Left hindlimb (tissue), 1 donor: Measurements from ENCODE around the gene DAB2.
A peak's percentile ranks its signal among the peaks of the same experiment; 100 is the strongest.

Source experiments
- DNase-seq: peaks from one replicate; pipeline ENCODE4 v3.0.0-alpha.2; 2018

The DAB2 gene

DNA sequence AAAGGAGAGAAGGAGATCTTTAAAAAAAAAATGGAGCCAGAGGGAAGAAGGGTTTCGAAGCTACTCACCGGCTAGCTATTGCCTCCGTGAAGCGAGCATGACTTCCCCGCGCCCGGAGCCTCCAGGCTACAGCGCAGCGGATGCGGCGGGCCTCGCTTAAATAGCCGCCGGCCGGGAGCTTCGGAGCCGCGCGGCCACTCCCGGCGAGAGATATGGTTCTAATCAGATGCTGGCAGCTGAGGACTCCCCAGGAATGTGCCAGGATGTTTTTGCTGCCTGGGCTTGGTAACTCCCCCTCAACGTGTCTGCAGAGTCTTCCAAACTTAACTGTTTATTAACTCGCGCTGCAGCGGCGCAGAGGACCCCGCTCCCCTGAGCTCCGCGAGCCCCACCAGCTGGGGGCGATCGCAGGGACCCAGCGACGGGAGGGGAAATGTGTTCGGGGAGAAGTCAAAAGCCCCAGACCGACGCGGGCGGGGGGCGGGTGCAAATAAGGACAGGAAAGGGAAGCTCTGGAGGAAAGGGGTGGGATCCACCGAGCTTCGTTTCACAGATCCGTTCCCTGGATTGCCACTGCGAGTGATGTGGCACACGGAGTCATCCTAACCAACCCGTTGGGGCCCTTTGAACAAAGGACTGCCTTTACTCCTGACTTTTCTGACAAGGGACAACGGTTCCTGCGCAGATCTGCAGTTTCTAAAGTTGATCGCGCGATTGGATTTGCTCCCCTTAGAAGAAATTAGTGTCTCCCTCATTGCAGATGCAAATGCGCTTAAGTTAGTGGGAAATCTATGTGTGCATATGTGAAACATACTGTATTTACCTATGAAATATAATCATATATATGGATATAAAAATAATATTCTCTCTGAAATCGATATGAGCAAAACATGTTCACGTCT, at the start of gene DAB2:
Gene DAB2 (minus strand): TSS at position 245 of the 902 bp plus-strand sequence. CDS start 30,660 bp downstream, outside the sequence.
- DNase-seq, result peak; percentile 95

DNA sequence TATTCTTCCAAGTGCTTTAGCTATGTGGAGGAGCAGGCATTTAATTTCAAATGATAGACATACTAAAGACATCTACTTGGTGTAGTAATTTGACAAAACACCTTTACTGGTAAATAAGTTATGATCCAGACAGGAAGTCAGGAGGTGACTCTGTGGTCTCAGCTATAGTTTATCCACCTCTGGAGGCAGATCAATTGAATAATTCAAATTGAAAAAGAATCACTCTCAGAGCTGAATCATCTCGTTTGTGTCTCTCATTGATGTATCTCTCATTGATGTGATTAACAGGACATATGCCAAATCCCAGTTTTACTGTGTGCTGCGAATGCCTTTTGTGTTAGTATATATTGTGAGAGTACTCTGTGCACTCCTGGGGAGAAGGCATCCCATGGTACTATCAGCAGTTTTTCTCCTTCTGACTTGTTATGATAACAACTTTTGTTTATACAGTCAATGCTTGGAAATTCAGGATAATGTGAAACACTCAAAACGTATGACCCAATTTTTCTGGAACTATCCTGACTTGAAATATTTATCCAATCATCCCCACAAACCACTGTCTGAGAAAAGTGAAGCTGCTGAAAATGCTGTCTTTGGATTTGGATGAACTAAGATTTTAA, 48.5 kb upstream of the DAB2 start:
- no peak for DNase-seq

DNA sequence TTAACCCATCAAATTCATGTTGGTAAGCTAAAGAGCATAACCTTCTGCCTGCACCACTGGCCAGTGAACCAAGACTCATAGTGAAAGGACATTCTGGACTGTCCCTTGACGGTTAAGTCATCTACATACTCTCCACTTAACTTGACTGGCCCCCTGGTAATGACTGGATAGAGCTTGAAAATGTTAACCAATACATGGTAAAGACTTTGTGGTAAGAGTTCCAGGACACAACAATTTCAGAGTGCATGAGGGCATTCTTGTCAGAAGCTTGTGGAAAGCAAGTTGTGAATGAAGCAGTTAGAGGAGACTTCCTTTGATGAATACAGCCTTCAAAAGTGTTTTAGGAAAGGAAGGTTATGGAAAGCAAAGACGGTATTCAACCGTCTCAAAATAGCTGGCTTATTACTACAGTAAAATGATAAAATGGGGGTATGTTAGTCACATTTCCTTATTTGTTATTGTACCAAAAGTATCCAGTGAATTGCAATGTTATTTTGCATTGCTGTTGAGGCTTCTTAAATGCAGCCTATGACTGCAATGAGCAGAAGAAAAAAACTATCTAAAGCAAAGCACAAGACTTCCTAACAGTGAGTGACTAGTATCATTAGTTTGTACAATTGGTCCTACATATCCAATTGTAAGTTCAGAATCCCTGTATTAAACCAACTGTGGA, 47.2 kb upstream of the DAB2 start:
- no peak for DNase-seq

DNA sequence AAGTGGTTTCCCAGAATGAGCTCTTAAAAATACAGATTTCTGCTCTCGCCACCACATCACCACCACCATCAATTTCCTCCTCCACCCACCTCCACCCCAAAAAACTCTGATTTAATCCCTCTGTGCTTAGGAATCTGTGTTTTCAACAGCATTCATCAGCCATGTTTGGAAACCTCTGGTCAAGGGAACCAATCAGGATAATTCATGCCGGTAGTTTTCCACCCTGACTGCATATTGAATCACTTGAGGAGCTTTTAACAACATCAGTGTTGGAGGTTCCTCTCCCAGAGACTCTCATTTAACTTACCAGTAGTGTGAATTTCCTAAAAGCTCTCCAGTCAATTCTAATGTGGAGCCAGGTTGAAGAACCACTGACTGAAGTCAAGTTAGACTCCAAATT, 46.0 kb upstream of the DAB2 start:
- DNase-seq, result no peak

DNA sequence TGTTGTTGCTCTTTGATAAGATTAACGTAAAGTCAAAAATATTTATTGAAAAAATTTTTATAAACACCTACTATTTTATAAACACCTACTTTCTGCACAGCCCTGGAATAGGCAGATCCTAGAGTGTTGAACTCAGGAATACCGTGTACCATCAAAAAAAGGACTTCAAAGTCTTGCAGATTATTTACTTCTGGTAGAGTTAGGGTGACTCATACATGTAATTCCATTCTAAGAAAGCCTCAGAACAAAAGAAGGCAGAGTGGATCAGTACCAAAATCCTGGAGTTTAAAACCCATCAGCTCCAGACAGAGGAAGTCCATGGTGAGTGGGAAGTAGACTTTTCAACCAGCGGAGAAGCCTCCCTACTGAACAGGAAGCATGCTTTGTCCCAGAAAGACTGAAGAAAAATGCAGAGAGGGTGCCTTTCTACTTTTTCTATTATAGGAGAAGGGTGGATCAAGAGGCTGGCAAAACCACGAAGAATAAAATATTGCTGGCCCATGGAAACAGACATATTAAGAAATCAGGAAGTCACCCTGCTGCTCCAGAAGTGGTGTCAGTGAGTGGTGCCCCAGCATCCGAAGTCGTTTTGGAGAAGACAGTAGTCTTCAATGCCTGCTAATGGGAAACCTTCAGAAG, 45.1 kb upstream of the DAB2 start:
- no peak for DNase-seq

DNA sequence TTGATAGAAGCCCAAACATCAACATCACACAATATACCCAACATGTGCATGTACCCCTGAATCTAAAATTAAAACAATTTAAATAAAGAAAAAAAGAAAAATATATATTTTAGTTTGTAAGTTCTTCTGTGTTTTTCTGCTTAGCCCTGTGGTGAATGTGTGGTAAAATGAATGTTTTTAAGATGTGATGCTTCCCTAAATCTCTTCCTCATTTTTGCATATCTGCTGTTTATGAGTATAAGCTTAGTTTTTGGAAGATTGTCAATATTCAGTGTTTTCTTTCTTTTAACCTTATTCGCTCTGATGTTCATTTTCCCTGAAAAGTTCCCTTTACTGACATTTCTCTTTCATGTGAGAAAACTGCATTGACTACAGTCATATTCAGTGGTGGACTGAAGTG, 44.4 kb upstream of the DAB2 start:
- DNase-seq, result no peak

DNA sequence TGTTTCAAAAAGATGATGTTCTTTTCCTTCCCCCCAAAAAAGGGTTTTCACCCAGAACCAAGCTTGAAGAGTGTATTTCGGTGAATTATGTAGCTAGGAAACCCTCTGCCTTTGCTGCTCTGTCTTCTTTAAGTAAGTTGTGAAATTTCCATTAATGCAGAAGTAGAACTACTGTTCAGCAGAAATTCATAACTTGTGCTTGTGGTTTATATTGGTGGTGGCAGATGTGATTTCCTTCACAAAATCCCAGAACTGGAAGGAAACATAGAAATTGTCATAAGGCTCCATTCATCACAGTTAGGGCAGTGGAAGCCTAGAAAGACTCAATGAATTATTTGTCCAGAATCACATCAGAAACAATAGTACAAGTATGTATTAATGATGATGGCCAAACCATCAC, 42.1 kb upstream of the DAB2 start:
- DNase-seq, result no peak

DNA sequence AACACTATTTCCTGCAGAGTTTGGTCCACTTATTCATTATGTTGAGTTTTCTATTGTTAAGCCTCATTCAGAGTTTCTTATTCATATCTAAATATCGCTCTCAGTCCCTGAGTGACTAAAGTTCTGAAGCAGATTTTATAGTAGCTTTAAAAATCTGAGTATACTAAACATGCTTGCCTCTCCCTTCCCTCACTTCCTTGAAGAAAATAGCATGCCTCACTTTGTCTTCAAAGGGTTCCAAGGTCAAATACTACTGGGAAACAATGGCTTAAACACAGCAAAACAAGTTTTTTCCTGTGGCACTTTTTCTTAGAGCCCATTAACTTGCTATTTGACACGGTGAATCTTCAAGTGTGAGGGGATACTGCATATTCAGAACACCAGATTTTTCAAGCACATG, 41.1 kb upstream of the DAB2 start:
- no peak for DNase-seq

DNA sequence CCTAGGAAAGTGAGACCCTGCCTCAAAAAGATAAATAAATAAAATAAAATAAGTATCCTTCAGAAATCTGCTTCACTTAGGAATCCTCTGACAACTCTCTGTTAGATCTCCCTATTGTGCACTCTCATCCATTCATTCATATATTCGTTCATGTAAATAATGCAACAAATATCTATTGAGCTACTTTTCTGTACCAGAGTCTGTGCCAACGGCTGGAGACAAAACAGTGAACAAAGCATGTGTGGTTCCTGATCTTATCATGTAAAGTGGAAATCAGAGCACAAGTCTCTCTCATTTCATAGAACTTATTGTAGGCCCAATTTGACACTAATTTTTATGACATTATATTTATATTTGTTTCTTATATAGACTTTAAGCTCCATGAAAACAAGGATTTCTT, 40.3 kb upstream of the DAB2 start:
- no peak for DNase-seq

DNA sequence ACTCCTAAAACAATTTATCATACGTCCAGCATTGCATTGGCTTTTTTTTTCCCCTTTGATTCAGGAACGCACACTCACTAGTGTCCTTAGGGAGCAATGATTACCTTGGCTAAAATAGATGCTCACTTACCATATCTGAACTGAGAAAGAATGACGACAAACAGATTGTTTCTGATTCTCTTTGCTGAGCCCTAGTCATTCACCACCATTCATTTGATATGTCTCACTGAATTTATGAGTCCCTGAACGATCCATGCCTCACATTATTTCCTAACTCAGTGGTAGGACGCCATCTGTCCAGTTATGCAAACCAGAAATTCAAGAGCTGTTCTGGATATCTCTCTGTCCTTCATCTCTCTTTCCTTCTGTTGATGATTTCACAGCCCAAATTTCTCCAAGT, 39.3 kb upstream of the DAB2 start:
- DNase-seq, result no peak

DNA sequence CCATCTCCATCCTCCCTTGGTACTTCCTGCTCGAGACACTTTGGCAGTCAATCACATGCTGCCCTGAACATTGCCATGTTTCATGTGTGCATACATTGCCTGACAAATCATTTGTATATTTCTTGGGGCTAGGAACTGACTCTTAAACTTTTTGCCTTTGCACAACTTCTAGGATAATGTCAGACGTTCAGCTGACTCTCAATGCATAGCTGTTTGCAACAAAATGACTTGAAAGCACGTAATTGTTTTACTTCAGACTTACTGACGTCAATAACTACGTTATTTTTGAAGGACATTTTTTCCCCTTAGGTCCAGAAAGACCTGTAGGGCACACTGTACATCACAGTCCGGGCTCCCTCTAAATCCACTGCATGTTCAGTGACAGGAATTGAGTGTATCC, 37.4 kb upstream of the DAB2 start:
- DNase-seq, result no peak

DNA sequence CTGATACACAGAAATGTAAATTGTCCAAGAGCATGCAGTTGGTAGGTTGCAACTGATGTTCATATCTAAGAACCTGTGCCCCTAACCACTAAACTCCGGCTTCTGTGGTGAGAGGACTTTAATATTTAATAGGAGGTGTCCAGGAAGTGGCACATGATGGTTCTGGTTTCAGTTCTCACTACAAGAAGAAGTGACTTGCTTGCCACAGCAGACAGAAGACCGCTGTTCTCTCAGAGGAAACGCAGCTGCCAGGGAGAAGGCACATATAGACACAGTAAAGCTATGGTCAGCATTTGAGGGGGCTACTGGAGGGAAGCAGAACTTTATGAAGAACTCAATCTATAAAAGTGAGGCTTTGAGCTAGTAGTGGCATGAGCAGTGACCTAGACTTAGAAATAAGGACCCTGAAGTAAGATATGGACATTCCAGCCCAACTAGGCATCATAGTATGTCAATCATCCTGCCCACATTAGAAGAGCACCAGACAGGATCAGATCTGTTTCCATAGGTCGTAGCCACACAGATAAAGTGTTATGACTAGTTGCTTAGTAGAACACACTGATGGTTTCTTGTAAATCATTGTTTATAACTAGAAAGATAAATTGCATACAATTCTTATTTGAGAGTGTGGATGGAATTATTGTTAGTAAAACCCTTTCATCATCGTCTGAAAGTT, 36.4 kb upstream of the DAB2 start:
- no peak for DNase-seq

DNA sequence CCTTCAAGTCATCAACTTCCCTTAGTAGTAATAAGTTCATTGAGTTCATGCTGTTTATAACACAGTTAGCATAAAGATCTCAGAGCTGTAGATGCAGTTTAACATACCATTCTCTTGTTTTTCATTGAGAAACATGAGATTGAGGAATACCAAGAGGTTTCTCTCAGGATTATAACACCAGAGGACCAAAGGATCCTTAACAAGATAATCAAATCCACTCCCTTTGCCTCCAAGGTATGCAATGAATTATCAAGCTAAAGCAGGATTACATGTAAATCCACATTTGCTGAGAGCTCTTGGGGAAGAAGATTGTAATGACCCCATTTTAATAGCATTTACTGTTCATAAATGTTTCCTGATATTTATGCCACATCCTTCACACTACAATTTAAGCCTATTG, 35.1 kb upstream of the DAB2 start:
- no peak for DNase-seq

DNA sequence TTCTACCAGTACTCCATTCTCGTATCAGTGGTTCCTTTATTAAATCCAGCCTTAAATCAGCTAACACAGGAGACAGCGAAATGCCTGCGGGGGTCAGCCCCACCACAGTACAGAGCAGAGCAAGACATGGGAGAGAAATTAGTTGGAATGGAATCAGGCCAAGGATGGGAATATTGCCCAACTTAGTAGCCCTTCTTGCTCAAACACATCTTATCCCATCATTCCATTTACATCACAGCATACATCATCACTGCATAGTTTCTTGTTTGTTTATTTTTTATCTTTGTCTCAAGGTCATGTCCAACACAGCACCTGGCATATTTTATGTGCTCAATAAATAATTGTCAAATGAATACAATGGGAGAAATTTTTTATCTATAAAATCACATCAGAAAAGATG, 34.3 kb upstream of the DAB2 start:
- DNase-seq, result no peak

DNA sequence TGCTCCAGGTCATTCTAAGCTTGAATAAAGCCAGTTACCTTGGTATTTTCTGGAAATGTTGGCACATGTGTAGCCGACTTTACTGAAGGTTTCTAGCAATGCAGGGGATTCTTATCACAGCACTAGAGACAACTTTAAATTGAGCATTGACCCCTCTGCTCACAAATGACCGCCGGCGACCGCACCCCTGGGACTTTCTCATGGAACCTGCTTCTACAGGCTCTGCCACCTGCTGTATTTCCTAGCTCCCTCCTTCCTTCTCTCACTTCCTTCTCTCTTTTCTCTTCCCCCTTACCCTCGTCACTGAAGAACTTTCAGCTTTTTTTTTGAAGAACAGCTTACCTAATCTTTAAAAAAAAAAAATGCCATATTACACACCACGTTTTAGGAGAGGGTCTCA, 30.9 kb upstream of the DAB2 start:
- no peak for DNase-seq

DNA sequence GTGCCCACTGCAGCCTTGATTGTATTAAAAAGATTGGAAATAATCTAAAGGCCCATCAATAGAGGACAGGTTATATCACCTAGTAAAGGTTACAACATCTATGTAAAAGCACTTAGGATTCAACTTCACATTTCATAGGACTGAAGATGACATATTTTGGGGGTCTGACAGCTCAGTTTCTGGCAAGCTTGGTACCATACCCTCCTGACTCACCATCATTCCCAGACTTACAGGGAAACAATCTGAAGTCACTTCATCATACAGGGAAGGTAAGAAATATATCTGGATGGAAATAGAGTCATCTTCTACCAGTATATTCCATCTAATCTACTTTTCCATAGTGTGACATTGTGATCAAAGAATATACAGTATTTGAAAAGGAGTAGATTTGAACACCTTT, 28.8 kb upstream of the DAB2 start:
- DNase-seq, result no peak

DNA sequence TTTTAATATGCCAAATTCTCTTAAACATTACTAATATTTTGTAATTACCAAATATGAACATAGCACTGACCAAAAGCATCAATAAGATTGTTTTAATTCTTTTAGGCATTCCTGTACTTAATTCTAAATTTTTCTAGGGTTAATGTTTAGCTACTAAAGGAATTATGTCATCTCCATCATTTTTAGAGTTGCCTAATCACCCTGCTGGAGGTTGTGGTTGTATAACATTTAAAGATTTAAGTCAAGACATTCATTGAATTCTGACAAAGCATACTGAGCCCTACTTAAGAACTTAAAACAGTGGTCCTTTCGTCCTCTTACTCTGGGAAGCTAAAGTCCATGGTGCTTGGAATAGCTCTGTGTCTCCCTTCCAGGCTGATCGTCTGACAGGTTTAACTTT, 28.1 kb upstream of the DAB2 start:
- no peak for DNase-seq

DNA sequence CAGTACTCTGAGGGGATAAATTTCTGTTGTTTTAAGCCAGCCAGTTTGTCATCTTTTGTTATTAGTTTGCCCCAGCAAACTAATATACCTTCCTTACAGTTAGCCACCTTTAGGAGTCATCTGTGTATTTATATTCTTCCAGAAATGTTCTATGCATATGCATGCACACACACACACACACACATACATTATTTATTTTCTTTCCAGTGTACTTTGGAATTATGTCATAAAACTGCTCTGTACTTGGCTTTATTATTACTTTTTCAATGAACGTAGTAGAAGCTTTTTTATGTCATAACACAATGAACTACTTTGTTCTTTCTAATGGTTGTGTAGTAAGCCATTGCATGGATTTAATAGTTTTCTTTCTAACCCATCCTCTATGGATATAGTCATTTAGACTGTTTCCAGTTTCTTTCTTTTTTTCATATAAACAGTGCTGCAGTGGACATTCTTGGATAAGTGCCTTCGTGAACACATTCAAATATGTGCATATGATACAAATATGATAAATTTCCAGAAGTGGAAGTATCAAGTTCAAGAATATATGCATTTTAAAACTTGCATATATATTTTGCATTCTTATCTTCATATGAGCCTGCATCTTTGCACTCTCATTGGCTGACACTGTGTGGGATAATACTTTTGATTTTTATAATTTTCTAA, 26.6 kb upstream of the DAB2 start:
- DNase-seq, result no peak

DNA sequence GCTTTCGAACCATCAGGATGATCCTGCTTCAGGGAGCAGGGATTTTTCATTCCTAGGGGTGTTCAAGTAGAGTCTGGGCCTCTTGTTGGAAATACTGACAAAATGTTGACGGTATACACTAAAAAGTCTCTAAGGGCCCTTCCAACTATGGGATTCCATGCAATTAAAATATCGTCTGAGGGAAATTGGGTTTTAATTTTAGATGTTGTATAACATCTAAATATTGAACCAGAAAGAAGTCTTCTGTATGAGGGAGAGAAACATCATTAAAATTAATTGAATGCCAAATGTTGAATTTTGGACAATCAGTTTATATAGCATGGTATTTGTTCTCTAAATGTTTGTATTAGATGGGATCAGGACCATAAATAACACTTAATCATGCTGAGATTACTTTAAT, 25.7 kb upstream of the DAB2 start:
- no peak for DNase-seq

DNA sequence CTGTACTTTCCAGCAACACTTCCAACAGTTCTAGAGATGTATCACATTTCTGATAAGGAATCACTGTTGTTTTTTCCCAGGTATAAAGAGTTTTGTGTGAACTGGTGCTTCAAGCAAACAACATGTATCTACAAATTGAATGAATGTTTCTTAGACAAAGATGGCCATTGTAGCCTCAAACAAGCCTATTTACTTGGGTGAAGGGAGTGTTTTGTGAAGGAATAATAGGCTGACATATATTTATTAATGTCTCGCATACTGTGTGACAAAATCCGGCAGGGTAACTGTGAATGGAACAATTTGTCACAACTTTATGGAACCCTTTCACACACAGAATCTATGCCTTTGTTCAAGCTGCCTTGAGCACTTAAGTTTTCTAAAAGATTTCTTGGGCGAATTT, 24.8 kb upstream of the DAB2 start:
- no peak for DNase-seq

DNA sequence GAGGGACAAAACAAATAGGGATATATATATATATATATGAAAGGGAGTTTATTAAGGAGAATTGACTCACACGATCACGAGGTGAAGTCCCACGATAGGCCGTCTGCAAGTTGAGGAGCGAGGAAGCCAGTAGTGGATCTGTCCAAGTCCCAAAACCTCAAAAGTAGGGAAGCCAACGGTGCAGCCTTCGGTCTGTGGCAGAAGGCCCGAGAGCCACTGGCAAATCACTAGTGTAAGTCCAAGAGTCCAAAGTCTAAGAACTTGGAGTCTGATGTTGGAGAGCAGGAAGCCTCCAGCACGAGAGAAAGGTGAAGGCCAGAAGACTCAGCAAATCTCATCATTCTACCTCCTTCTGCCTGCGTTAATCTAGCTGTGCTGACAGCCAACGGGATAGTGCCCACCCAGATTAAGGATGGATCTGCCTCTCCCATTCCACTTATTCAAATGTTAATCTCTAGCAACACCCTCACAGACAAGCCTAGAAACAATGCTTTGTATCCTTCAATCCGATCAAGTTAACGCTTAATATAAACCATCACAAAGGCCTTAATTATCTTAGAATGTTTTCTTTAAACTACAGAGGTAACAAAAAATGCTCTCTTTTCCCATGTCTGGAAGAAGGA, 23.8 kb upstream of the DAB2 start:
- DNase-seq, result peak; percentile 32

DNA sequence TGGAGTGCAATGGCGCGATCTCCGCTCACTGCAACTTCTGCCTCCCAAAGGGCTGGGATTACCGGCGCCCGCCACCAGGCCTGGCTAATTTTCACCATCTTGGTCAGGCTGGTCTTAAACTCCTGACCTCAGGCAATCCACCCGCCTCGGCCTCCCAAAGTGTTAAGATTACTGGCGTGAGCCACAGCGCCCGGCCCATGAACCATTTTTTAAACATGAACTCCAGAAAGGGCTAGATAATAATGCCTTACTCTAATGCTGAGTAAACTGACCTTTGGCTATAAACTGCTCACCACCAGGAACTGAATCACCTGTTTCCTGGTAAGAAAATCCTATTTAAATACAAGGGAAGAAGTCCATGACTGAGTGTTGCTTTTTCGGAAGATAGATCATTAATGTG, 23.2 kb upstream of the DAB2 start:
- DNase-seq, result no peak
